GM18502 (cell line): ENCODE results near the gene TPCN1.

Source experiments
- ATAC-seq: cut with Tn5 transposase; IDR thresholded peaks from one replicate; pipeline ENCODE4 v1.9.1; 2021; ENCODE audit warnings: mild to moderate bottlenecking; ENCODE audit not compliant: unreplicated experiment, poor library complexity

Gene TPCN1

GRCh38 chr12:113276946-113277500 lies 55.8 kb downstream of the TPCN1 start:
- ATAC-seq: no peak

GRCh38 chr12:113277511-113277910 lies 56.2 kb downstream of the TPCN1 start:
- ATAC-seq: no peak

- no peak for ATAC-seq
These were observed 56.9 kb downstream of the TPCN1 start for GRCh38 chr12:113278141-113278540.

GRCh38 chr12:113278633-113279032 lies 57.4 kb downstream of the TPCN1 start:
- ATAC-seq: no peak

- no peak for ATAC-seq
These were observed 63.5 kb downstream of the TPCN1 start for GRCh38 chr12:113284751-113285150.

- no peak for ATAC-seq
These were observed 64.7 kb downstream of the TPCN1 start for GRCh38 chr12:113285679-113286610.

GRCh38 chr12:113286712-113287111 lies 65.4 kb downstream of the TPCN1 start:
- no peak for ATAC-seq

- ATAC-seq: no peak
These were observed 66.1 kb downstream of the TPCN1 start for GRCh38 chr12:113287146-113287898.

- no peak for ATAC-seq
These were observed 66.6 kb downstream of the TPCN1 start for GRCh38 chr12:113287899-113288282.

- no peak for ATAC-seq
These were observed 68.1 kb downstream of the TPCN1 start for GRCh38 chr12:113289361-113289760.

- ATAC-seq: no peak
These were observed 69.2 kb downstream of the TPCN1 start for GRCh38 chr12:113290506-113290905.

- no peak for ATAC-seq
These were observed 70.3 kb downstream of the TPCN1 start for GRCh38 chr12:113291586-113291985.

GRCh38 chr12:113292091-113292490 lies 70.8 kb downstream of the TPCN1 start:
- no peak for ATAC-seq

GRCh38 chr12:113292547-113292946 lies 71.3 kb downstream of the TPCN1 start:
- ATAC-seq: no peak

GRCh38 chr12:113293100-113293499 lies 71.8 kb downstream of the TPCN1 start:
- no peak for ATAC-seq

- ATAC-seq: no peak
These were observed 74.8 kb downstream of the TPCN1 start for GRCh38 chr12:113295886-113296556.

GRCh38 chr12:113296557-113297213 lies 75.4 kb downstream of the TPCN1 start:
- no peak for ATAC-seq

- ATAC-seq: no peak
These were observed 75.9 kb downstream of the TPCN1 start for GRCh38 chr12:113297214-113297587.

- ATAC-seq: no peak
These were observed 76.6 kb downstream of the TPCN1 start for GRCh38 chr12:113297621-113298471.
